NCI-H1436 treated with DMSO at 0.1 percent for 48 hours (cell line): Measurements from ENCODE around the gene AUTS2.

Experiments used
- DNase-seq: peaks from one replicate; lab custom pipeline; 2025; lab: John Stamatoyannopoulos, UW

The AUTS2 gene

DNA sequence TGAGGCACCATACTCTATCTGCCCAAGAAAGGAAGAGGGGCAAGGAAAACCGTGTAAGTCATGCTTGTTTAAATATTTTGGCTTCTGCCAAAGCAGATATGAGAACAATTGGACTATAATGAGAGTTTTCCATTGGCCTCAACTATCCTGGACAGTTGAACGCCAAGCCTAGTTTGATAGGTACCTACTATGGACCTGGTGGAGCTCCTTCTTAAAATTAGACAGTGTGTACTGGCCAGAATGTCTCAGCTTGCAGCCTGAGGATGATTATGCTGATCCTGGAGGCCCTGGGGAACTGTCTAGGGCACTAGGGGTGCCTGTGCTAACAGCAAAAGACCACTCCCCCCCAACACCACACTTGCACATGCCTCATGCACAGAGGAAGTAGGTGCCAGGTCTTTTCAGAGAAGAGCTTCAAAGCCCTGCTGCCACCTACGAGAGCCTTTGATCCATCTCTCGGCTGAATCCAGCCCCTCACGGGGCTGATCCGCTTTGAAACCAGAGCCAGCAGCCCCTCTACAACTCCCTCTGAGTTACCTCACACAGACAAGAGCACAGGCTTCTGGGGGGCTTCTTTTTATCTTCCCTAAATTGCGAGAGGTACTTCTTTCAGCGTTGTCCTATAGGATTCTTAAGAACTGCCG, 1059.8 kb downstream of the AUTS2 start:
- DNase-seq: no peak

DNA sequence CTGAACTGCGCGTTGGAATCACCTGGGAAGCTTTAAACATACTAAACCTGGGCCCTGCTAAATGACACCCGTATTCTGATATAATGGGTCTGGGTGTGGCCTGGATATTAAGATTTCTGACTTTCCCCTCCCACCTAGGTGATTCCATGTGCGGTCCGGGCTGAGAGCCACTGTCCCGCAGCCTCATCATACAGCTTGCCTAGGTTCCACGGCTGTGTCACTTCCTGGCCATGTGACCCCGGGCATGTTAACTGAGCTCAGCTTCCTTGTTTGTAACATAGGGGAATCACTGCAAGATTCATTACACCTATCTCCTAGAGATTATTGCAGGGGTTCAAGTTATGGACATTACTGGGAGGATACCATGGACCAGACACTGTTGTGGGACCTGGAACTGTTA, 1061.0 kb downstream of the AUTS2 start:
- DNase-seq: no peak

DNA sequence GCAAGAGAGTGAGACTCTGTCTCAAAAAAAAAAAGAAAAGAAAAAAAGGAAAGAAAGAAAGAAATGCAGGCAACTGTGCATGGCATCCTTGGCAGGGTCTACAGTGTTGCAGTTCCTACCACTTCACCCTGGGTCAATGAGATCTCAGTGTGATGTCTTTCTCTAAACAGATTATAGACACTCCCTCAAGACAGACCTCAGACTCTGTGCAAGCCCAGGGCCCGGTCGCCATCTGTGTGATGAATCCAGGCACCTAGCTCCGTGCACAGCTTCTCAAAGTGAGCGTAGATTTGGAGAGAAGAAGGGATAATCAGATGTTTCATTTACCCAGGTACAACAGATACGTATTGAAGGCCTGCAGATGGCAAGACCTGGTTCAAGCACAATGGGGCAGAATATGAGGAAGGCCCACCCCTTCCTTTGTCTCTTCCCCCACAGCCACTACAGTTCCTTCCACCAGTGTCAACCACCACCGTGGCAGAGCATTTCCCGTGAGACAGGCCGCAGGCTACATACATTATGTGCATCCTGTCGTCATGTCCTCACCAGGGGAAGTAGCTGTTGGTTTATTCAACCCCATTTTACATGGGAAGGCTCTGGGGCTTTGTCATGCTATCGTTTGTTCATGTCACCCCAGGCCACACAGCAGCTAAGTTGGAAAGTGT, 1062.0 kb downstream of the AUTS2 start:
- DNase-seq: no peak

DNA sequence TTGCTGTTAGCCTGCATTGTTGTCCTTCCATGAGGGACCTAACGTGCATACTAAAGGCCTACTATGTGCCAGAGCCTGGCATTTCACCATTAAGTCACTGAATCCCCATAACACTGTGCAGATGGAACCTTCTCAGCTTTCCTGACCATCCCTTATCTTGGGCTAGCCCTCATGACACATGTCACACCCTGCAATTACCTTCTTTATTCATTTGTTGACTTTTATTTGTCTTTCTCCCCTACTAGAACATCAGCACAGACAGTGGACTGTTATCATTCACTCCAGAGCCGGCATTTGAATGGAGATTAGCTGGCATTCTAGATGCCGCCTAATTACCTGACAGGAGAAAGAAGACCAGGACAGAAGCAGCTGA, 1062.5 kb downstream of the AUTS2 start:
- DNase-seq: no peak

DNA sequence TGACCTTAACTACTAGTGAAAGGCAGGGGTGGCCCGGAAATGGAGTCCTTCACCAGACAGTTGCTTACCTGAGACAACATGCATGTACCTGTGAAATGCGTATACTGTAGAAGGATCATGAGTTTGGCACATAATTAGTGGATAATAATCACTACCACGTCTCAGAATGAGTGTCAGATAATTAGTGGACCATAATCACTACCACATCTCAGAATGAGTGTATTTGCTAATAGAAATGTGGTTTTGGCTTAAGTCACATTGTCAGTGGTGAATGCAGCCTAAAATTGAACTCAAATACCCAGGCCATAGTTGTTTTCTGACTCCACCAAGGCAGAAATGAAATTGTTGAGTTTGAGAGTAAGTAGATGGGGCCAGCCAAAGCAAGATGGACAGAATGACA, 1065.4 kb downstream of the AUTS2 start:
- no peak for DNase-seq

DNA sequence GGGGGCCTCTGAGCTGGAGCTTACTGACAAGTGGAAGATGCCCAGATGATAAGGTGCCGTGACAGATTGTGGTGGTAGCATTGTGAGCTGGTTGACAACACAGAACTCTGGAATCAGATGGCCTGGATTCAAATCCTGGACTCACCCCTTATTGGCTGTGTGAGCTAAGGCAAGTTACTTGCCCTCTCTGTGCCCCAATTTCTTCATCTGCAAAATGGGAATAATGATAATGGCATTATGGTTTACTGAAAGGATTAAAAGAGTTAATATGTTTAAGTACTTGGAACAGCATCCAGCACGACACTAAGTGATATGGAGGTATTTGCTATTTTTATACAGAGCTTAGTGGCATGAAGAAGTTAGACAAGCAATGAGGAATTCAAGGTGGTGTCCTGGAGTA, 1067.7 kb downstream of the AUTS2 start:
- DNase-seq: no peak

DNA sequence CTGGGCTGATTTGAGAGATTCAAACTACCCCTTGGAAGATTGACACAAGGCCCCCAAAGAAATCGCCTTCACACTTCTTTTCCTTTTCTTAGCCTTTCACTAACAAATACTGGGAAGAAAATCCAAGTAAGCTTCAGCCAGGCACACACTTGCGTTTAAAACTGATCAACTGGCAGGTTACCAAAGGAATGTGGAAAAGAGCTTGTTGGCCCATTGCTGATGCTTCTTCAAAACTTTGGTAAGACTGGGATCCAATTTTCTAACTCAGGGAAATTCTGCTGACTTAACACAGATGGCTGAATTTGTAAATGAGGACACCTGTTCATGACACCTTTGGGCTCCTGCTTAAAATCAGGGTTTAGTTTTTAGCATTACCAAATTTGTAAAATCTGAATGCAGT, 1069.1 kb downstream of the AUTS2 start:
- DNase-seq: no peak

DNA sequence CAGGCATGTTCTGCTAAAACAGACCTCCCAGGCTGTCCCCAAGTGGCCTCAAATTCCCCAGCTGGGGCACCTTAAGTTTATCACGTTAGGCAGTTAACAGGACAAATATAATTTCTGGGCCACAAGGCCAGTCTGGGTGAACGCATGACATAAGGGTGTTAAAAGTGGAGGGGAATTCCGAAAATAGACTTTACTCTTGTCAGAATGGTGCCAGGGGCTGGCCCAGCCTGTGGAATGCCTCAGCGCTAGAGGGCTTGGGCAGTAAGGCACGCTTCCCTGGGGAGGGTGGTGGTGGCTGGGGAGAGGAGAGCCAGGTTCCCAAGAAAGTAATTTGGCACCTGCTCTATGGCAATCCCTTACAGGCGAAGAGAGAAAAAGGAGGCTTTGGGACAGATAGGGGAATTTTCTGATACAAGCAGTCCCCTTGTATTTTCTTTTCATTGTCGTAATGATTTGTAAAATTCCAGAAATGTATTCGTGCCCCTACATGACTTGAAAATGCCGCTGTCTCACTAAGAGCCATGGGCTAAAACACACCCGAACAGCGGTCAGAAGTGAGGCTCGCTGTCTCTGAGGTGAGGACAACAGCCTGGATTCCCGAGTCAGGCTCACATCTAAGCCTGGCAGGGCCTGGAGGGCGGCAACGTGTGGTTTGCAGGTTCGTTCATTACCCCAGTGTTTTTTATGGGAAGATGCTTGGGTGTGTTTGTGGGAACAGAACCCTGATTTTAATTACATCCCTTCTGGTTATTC, 1070.5 kb downstream of the AUTS2 start:
- DNase-seq: no peak

DNA sequence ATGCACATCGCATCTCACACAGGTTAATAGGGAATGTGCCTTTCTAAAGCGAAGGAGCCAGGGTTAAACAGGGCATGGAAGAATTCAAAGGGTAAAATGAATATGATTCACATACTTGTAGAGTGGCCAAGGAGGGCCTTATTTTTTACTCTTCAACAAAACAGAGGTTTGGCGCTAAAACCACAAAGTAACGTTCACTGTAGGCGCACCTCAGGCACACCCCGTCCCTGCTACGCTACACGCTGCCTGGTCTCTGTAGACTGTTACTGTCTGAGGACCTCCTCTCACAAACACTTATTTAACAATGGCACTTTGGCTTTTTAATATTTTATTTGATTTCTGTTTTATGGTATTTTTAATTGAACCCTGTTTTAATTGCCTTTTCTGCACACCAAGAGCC, 1071.6 kb downstream of the AUTS2 start:
- no peak for DNase-seq

DNA sequence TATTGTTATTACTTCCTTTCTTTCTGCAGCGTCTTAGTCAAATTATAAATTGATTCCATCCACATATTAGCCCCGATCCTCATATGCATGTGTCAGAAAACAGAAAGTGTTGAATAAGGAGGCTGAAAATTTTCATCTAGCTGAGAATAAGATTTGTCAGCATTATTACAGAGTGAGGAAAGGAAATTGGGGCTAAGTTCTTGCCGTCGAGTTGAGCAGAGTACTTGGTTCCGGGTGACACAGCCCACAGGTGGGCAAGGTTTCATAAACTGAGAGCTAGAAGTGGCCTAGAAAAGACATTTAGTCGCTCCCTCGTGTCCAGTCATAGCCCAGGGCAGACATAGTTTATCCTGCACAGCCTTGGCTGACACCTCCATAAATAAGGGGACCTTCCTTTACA, 1072.0 kb downstream of the AUTS2 start:
- DNase-seq: no peak

DNA sequence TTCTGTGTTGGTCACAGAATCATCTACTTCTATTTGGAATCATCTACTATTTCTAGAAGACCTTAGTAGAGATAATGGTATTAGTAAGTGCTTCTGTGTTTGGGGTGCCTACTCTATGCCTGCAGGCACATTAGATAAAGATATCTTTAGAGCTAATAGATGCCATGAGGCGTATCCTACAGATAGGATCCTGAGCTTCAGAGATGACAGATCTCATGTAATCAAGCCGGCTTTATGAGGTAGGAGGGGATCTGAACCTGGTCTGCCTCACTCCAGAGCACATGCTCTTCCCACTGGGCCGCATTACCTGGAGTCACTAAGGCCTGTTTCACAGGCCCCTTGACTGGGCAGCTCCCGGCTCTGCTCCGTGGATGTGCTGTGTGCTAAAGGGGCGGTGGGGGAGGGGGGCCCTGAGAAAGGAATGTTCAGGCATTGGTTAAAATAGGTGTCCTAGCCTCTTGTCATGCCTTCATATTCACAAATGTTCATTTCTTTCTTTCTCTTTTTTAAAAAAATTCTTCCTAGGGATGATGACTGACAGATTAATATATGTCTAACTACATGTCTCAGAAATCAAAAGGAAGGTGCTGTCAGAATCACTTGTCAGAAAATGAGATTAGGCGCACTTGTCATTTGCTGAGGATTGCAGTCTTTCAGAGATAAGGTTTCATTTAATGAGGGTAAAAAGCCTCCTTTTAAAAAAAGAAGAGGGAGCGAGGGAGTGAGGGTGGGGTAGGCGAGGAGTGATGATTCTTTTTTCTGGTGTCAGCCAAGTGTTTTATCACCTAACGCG, 1075.7 kb downstream of the AUTS2 start:
- no peak for DNase-seq

DNA sequence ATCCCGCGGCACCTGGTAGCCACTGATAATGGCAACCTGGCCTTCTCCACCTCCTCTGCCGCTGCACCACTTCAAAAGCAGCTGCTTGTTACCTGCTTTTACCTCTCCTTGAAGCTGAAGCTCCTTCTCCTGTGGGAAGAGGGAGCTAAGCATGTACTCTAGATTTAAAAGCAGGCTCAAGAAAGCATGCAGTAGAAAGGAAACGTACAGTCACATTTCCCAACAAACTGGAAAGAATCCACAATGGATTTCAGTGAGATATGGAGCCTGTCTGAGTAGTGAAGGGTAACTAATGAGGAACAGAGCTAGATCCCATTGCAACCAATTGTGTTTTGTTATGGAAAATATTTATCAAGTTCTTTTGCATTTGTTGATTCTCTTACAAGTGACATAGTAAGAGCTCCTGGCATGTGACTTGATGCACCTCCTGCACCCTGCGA, 1076.3 kb downstream of the AUTS2 start:
- DNase-seq: no peak

DNA sequence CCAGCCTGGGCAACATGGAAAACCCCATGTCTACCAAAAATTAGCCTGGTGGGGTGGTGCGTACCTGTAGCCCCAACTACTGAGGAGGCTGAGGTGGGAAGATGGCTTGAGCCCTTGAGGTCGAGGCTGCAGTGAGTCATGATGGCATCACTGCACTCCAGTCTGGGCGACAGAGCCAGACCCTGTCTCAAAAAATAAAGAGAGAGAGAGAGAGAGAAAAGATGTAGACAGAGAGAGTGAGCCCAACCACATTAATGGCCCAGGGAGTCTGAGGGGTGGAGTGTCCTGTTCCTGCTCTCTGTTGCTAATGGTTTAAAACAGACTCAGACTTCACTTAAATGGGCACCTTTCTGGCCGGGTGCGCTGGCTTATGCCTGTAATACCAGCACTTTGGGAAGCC, 1078.0 kb downstream of the AUTS2 start:
- no peak for DNase-seq

DNA sequence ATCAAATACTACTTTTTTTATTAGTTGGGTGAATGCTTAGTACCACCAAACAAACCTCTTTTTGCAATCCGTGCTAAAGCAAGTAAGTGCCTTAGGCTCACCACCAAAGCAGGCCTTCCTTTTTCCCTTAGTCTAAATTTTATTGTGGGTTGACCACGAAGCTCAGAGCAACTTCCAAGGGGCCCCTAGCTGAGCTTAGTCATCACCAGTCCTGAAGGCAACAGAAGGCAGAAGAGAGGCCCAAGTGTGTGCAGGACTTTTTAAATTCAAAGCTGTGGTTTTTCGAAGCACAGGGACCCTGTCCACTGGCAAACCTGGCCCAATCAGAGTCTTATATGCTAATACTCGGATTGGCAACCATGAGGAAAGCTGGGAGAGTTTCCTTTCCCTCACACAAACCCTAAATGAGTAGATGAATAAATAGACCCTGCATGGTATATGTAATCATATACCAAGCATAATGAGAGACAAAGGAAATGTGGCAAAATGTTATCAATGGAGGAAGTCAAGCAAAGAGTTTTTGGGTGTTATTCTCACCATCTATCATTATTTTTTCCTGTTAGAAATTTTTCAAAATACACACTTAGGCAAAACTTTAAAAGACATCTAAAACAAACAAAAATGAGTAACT, 1080.5 kb downstream of the AUTS2 start:
- no peak for DNase-seq

DNA sequence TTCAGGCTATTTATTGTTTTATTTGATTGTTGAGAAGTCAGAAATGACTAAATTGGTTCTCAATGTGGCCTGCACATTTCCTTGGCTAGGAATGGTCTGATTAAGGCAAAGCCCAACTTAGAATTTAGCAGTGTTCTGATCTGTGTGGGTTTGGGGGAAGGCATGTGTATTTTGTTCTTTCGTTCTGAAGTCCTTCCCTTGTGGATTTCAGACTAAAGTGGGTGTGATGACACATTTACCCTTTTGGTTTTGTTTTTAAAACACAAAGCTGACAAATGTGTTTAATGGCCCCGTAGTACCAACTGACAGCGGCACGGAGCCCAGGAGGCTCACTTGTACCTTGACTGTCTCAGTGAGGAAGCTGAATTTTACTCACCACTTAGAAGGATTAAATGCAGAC, 1081.4 kb downstream of the AUTS2 start:
- DNase-seq: no peak

DNA sequence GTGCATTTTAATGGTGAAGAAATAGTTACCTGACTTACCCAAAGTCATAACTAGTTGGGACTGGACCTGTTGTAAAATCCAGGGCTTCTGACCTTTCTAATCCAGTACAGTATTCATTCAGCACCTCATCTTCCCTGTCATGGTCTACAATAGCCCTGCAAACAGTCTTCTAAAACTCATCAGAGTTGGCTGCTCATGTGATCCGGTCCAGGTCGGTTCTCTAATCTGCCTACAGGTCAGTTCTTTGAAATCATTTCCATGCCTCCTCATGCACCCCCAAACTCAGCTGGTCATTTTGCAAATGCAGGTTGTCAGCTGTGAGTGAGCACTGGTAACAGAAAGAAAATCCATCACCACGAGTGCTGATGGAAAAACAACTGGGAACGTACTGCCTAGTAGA, 1082.0 kb downstream of the AUTS2 start:
- no peak for DNase-seq

DNA sequence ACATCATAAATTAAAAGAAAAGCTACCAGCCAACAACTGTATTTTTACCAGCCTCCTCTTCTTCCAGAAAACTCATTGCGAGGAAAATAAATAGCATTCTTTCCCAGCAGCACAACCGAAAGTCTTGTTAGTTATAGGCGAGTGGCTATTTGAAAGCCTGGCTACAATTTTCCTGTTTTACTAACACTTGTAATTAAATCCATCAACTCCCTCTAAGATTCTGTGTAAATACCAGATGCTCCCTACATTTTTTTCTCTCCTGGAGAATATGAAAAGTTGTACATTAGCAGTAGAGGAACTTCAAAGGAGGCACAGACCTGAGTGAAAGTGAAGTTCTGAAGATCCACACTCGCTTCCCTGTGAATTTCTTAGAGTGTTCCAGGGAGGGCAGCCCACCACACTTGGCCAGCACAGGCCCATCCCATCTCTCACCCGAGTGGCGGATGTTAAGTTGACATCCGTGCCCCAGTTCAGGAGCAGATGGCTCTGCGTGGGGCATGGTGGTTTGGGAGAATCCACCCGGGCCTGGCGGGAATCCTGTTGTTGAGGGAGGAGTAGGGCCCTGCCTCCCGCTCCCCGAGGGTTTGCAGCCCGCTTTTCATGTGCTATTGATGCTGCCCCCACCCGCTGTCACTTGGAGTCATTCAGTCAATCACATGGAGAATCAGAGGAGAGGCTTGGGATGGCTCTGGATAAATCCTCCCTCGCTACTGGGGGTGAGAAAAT, 1082.6 kb downstream of the AUTS2 start:
- DNase-seq: no peak

DNA sequence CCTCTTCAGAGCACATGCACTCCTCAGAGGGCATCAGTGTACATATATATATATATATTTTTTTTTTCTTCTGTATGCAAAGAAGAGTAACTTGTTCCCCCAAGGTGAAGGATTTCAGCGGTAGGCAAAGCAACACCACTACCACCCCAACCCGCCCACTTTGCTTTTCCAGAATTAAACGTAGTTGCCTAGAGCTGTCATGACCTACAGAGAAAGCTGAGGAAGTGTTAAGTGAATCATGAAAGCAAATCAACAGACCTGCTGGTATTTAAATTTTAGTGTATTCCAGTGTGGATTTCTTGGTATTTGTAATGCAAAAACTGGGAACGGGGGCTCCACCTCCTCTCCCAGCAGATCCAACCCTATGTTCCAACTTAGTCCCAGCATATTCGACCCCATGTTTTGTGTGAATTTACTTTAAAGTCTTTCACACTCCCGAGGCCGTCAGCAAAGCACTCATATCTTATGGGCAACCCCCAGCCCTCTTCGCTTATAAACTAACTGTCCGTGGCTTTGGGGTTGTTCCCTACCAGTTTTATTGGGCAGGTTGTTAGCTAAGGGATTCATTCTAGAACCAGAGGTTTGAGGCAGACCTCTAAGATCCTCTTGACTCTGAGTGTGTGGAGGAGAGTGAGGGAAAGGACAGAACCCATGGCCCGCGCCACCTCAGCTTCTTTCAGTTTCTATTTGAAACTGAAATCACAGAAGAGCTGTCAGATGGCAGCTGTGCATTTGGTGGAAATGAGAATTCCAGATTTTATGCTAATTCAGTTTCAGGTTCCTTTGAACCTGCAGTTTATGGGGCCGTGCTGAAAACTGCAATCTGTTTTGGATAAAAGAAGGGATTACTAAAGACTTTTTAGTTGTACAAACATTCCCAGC, 1083.4 kb downstream of the AUTS2 start:
- no peak for DNase-seq

DNA sequence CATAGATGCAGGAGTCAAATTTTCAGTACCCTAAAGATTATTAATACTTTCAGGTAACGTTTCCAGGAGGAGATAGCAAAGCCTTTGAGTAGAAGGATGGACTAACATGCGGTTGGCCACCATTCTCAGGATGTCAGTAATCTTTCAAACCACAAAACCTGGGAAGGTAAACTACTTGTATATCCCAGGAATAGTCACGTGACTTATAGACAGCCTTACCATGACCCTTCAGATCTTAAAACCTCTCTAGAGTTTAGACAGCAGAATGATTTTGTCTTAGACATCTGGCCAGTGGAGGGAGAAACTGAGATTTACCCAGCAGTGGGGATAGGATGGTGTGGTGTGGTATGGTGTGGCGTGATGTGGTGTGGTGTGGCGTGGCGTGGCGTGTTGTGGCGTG, 1085.9 kb downstream of the AUTS2 start:
- no peak for DNase-seq

DNA sequence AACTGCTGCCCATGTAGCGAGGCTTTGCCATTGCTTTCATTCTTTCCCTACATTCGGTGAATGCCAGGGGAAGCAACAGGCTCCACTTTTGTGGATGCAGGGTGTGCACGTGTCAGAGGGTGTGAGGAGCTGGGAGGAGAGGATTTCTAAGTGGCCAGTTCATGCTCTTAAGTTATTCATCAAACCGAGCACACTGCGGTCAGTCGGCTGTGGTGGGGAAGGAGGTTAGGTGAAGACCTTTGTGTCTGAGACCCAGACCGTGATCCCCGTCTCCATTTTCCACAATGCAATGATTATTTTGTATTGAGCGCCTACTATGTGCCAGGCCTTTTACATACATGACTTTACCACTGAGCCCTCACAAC, 1095.0 kb downstream of the AUTS2 start:
- no peak for DNase-seq
